Retinal pigment epithelial cell (primary cell): Measurements from ENCODE around the gene DDX1.

Experiments
- DNase-seq: peaks from one replicate; pipeline ENCODE4 v3.0.0-alpha.2; 2010; ENCODE audit warnings: low read depth
- H3K4me3 ChIP-seq: 2 replicates; pipeline ENCODE4 v1.5.1; 2011; ENCODE audit warnings: mild to moderate bottlenecking, low read length, control low read depth, moderate library complexity
- CTCF ChIP-seq: conservative IDR thresholded peaks from 2 replicates; pipeline ENCODE4 v1.5.1; 2011; ENCODE audit warnings: low read depth, low read length, control low read depth, inconsistent platforms

DDX1 gene

GRCh38 chr2:15615301-15615920 is 23.7 kb downstream of the DDX1 start:
- no peak for DNase-seq
- H3K4me3 ChIP-seq, result no peak overlapping the region
- no peak for TF ChIP-seq CTCF

GRCh38 chr2:15616429-15616828 is 24.8 kb downstream of the DDX1 start:
- TF ChIP-seq CTCF, result no peak
- no peak overlapping the region for H3K4me3 ChIP-seq

GRCh38 chr2:15616850-15617777 is 25.4 kb downstream of the DDX1 start:
- DNase-seq, result no peak
- TF ChIP-seq CTCF, result no peak
- no peak overlapping the region for H3K4me3 ChIP-seq

More at GRCh38 chr2:15616429-15616828, 24.8 kb downstream of the DDX1 start:
- no peak for DNase-seq

- DNase-seq, result no peak
- no peak for TF ChIP-seq CTCF
- no peak overlapping the region for H3K4me3 ChIP-seq
Measured at GRCh38 chr2:15617778-15618448, 26.2 kb downstream of the DDX1 start.

- DNase-seq, result no peak
- no peak overlapping the region for H3K4me3 ChIP-seq
- TF ChIP-seq CTCF, result no peak
Measured at GRCh38 chr2:15618449-15618855, 26.8 kb downstream of the DDX1 start.

GRCh38 chr2:15619076-15619475 is 27.4 kb downstream of the DDX1 start:
- no peak overlapping the region for H3K4me3 ChIP-seq
- TF ChIP-seq CTCF, result no peak
- no peak for DNase-seq
